ENCODE data around the gene MEIOSIN.

DNA sequence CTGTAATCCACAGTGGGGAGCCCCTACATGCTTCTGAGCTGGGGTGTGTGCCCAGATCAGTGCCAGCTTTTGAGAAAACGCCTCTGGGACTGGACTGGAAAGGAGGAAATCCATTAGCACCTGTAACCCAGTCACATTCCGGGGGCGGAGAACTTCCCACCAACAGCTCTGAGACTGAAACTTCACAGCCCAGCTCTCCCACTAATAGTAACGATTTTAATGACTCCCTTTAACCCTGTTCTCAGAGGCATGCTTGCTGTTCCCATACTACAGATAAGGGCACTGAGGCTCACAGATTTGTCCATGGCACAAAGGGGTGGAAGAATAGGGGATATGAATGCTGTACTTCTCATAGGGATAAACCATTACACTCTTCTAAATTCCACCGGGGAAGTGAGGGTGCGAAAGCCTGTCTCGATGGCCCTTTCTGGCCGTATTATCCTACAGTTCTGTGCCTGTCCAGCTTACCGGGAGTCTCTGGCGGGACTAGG, 3.4 kb upstream of the MEIOSIN start:
- TF ChIP-seq, protein P1, sequence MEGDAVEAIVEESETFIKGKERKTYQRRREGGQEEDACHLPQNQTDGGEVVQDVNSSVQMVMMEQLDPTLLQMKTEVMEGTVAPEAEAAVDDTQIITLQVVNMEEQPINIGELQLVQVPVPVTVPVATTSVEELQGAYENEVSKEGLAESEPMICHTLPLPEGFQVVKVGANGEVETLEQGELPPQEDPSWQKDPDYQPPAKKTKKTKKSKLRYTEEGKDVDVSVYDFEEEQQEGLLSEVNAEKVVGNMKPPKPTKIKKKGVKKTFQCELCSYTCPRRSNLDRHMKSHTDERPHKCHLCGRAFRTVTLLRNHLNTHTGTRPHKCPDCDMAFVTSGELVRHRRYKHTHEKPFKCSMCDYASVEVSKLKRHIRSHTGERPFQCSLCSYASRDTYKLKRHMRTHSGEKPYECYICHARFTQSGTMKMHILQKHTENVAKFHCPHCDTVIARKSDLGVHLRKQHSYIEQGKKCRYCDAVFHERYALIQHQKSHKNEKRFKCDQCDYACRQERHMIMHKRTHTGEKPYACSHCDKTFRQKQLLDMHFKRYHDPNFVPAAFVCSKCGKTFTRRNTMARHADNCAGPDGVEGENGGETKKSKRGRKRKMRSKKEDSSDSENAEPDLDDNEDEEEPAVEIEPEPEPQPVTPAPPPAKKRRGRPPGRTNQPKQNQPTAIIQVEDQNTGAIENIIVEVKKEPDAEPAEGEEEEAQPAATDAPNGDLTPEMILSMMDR (IDR thresholded peaks at IDR 0.05): no peak
- TF ChIP-seq POLR2A (IDR thresholded peaks at IDR 0.05): no peak

Measured in gastroesophageal sphincter (tissue), 3 donors.